Muscle of leg (tissue), 11 donors: Measurements from ENCODE around the gene SMIM20. TPM values are rescaled to one million over a fixed set of nuclear protein-coding genes. Genes with fewer than 3 reads are reported as not detected.

ENCODE experiments used
- DNase-seq: peaks from one replicate; pipeline ENCODE4 v3.0.0; 2013
- H3K27ac ChIP-seq: one replicate; pipeline ENCODE4 v1.5.1; 2013; ENCODE audit warnings: mild to moderate bottlenecking, low read length, control low read depth
- H3K27me3 ChIP-seq: one replicate; pipeline ENCODE4 v1.6.1; 2013; ENCODE audit warnings: low read length; ENCODE audit not compliant: control insufficient read depth, insufficient read depth
- H3K36me3 ChIP-seq: one replicate; pipeline ENCODE4 v1.6.1; 2013; ENCODE audit warnings: low read length; ENCODE audit not compliant: control insufficient read depth, insufficient read depth
- H3K4me1 ChIP-seq: one replicate; pipeline ENCODE4 v1.6.1; 2013; ENCODE audit warnings: low read length; ENCODE audit not compliant: control insufficient read depth, insufficient read depth
- H3K4me3 ChIP-seq: one replicate; pipeline ENCODE4 v1.5.1; 2013; ENCODE audit warnings: low read length, control low read depth
- H3K9me3 ChIP-seq: replicated peaks from 2 replicates; pipeline ENCODE4 v1.6.1; 2013; ENCODE audit warnings: low read depth, low read length; ENCODE audit not compliant: control insufficient read depth
- WGBS: methylation state at CpG from one replicate; pipeline ENCODE4 v1.1.5; 2013; ENCODE audit warnings: missing lambda C conversion rate; ENCODE audit not compliant: insufficient coverage; 5-methylcytosine and 5-hydroxymethylcytosine counted together
- polyA plus RNA-seq, 8 donors: library from polyadenylated mRNA; unstranded; fragments of 120-200 nt; gene quantifications; one replicate each; pipeline versions ENCODE4 v1.2.1 to v1.2.3, GENCODE V29; 2013; ENCODE audit warnings: inconsistent platforms in 1 of 8, low replicate concordance in 1 of 8; ENCODE audit not compliant: insufficient read length in 8 of 8, insufficient read depth in 1 of 8
- total RNA-seq: library from RNA; stranded (reverse); fragments of 120-200 nt; gene quantifications from one replicate; pipeline ENCODE4 v1.2.4, GENCODE V29; 2013

SMIM20 gene
- total and polyA plus RNA-seq, 9 donors = 34.8 to 52.6 (median 44.4) TPM

DNA sequence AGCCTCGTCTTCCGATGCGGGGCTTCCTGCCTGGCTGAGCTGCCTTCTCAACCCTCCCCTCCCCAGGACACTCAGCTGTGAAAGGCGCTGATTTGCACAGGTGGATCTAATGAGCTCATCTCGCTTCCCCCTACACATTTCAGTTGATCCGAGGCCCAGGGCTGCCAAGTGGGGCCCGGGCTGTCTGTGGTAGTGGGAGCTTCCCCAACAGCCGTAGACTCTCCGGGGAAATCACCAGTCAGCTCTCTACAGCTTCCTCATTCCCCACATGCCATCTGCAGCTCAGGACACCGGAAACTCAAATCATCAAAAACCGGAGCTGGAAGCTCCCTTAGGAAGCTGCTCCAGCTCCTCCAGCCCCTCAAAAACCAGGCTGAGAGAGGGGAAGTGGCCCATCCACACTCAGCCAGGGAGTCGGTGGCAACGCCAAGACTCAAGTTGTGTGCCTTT, 56.2 kb downstream of the SMIM20 start:
- DNase-seq = peak; percentile 80
- Histone ChIP-seq H3K27me3 (no peaks in the 10 kb centered on the region), H3K4me3 (no peak overlapping the region), H3K27ac (peak overlapping the region; percentile 49), H3K36me3 (no peaks in the 10 kb centered on the region), H3K9me3 (no peaks in the 10 kb centered on the region), H3K4me1 (peaks cover 33% of the 10 kb centered on the region)
- WGBS = 11% methylated on average over 8 of the region's 13 CpGs

DNA sequence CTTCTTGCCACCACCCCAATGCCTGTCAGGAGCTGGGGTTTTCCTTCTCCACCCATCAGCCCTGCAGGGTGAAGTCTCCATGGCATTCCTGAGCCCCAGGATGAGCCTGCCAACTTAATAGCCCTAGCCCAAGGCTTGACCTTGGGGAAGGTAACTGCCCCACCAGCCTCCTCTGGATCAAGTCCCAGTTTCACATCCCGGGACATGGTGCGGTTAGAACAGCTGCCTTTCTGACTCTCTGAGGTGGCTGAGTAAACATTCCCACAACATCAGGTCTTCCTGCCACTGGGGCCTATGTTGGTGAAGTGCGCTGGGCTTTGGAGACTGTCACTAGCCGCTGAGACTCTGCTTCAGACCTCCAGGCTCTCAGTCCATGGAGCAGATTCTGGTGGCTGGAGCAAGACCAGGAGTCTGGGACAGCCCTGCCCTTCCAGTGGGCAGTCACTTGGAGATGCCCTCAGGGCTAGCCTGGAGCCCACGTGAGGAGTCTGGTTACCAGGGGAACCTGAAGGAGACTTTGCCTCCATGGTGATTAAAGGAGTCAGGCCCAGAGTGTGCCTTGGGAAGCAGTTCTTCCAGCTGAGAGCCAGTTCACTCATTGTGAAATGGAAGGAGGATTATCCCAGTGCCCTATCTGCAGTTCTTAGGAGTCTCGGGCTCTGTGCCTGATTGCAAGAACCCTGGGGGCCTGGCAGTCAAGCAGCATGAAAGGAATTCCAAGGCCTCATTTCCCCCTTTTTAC, 56.8 kb downstream of the SMIM20 start:
- Histone ChIP-seq H3K4me3 (no peak overlapping the region), H3K36me3 (no peaks in the 10 kb centered on the region), H3K27ac (peak overlapping the region; percentile 0), H3K27me3 (no peaks in the 10 kb centered on the region), H3K4me1 (peaks cover 33% of the 10 kb centered on the region), H3K9me3 (no peaks in the 10 kb centered on the region)
- DNase-seq = peak; percentile 46
- whole genome bisulfite sequencing = 68% methylated on average over 5 of the region's 6 CpGs

GRCh38 chr4:25972366-25972765, 58.3 kb downstream of the SMIM20 start:
- no peak overlapping the region for H3K4me3 ChIP-seq
- H3K4me1 ChIP-seq = peaks cover 33% of the 10 kb centered on the region
- WGBS = 100% methylated on average over 1 of the region's 4 CpGs
- DNase-seq = no peak
- H3K36me3 ChIP-seq = no peaks in the 10 kb centered on the region
- H3K9me3 ChIP-seq = no peaks in the 10 kb centered on the region
- H3K27me3 ChIP-seq = no peaks in the 10 kb centered on the region
- no peak overlapping the region for H3K27ac ChIP-seq

DNA sequence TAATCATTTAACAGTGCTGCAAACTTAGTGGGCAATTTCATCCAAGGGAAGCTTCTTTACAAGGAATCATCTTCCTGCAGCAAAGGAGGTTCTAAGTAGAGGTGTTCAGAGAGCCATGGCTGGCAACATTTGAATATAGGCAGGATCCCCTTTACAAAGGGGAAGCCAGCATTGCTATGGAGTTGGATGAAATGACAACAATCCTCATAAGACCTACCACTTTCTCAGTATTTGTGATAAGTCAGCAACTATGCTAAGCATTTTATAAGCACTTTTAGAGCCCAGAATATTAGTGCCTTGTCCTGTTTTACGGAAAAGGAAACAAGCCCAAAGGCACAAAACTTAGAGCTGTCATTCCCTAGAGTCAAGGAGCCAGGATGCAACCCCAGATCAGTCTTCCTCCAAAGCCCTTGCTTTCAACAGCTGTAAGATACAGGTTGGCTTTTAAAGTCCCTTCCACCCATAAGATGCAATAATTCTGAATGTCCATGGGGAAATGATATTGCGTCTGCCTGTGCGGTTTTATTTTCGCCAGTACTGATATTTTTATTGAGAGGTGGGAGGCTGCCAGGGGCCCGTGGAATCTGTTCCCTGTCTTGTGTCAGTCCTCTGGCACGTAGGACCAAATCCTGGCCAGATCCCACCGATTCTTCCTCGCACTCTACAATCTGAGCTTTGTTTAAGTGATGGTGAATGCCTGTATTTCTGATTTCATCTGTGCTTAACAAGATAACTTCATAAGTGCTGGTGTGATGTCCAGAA, 59.1 kb downstream of the SMIM20 start:
- Histone ChIP-seq H3K27me3 (no peaks in the 10 kb centered on the region), H3K9me3 (no peaks in the 10 kb centered on the region), H3K27ac (no peak overlapping the region), H3K4me1 (peaks cover 30% of the 10 kb centered on the region), H3K4me3 (no peak overlapping the region), H3K36me3 (no peaks in the 10 kb centered on the region)
- DNase-seq = peak; percentile 52
- 17% methylated on average over 1 of the region's 8 CpGs for WGBS

DNA sequence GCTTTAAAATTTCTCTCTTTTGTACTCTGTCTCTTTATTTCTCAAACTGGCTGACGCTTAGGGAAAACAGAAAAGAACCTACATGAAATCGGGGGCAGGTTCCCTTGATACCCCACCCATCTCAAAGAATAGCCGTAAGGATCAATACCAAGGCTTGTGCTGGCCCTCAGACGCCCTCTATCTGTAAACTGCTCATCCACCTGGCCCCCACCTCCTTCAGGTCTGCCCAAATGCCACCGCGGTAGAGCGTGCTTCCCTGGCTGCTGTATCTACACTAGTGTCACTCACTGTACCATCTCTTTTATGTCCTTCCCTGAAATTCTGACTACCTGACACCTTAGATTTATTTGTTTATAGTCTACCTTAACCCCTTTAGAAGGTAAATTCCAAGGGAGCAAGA, 62.8 kb downstream of the SMIM20 start:
- H3K9me3 ChIP-seq = no peaks in the 10 kb centered on the region
- H3K27ac ChIP-seq = no peak overlapping the region
- peaks cover 9% of the 10 kb centered on the region for H3K4me1 ChIP-seq
- no peak for DNase-seq
- no peaks in the 10 kb centered on the region for H3K36me3 ChIP-seq
- no peaks in the 10 kb centered on the region for H3K27me3 ChIP-seq
- H3K4me3 ChIP-seq = no peak overlapping the region
- WGBS = 72% methylated on average over 4 of the region's 7 CpGs

GRCh38 chr4:25977397-25978170, 63.6 kb downstream of the SMIM20 start:
- Histone ChIP-seq H3K4me1 (peaks cover 9% of the 10 kb centered on the region), H3K4me3 (no peak overlapping the region), H3K27me3 (no peaks in the 10 kb centered on the region), H3K27ac (no peak overlapping the region), H3K9me3 (no peaks in the 10 kb centered on the region), H3K36me3 (no peaks in the 10 kb centered on the region)
- DNase-seq = no peak
- 90% methylated on average over 9 of the region's 12 CpGs for WGBS

- H3K36me3 ChIP-seq = no peaks in the 10 kb centered on the region
- H3K27me3 ChIP-seq = no peaks in the 10 kb centered on the region
- 43% methylated on average over 8 of the region's 8 CpGs for WGBS
- H3K4me3 ChIP-seq = no peak overlapping the region
- no peak overlapping the region for H3K27ac ChIP-seq
- H3K4me1 ChIP-seq = peaks cover 5% of the 10 kb centered on the region
- DNase-seq = no peak
- no peaks in the 10 kb centered on the region for H3K9me3 ChIP-seq
Measured at GRCh38 chr4:25978327-25978726, 64.3 kb downstream of the SMIM20 start.

Other genes with a start within 250 kb of the SMIM20 start
- gene SEL1L3, start 51.2 kb upstream of the SMIM20 start, total RNA-seq = 15.3 TPM
- 10 to 100 TPM; 10.8 to 21.3 (median 17.4) TPM for gene SEL1L3, start 51.2 kb upstream of the SMIM20 start, polyA plus RNA-seq